ENCODE measurements around the gene CD70.
"Not testable (repeated sequence)": the region's sequence is repeated elsewhere in the genome, so short reads cannot be mapped to it uniquely, and the experiment has no call there.

The CD70 gene

GRCh38 chr19:6590827-6591319, at the start of gene CD70:
Gene CD70, minus strand, starts transcription at chr19:6591150. Its CDS starts 148 bp downstream, at chr19:6591002.
- DNase-seq, result peak; percentile 72

GRCh38 chr19:6640333-6640732, 49.4 kb upstream of the CD70 start:
- DNase-seq, result not testable (repeated sequence)

- peak; percentile 42 for DNase-seq
These were observed 48.5 kb upstream of the CD70 start for GRCh38 chr19:6639439-6639838.

- DNase-seq, result not testable (repeated sequence)
These were observed 42.5 kb upstream of the CD70 start for GRCh38 chr19:6633456-6633813.

- DNase-seq, result peak; percentile 76
These were observed 42.0 kb upstream of the CD70 start for GRCh38 chr19:6632747-6633455.

GRCh38 chr19:6632002-6632621, 41.2 kb upstream of the CD70 start:
- peak; percentile 86 for DNase-seq

GRCh38 chr19:6626764-6627163, 35.8 kb upstream of the CD70 start:
- DNase-seq, result no peak

GRCh38 chr19:6617374-6617773, 26.4 kb upstream of the CD70 start:
- no peak for DNase-seq

GRCh38 chr19:6616011-6616410, 25.1 kb upstream of the CD70 start:
- peak; percentile 48 for DNase-seq

GRCh38 chr19:6613711-6614110, 22.8 kb upstream of the CD70 start:
- peak; percentile 39 for DNase-seq

GRCh38 chr19:6610934-6611852, 20.2 kb upstream of the CD70 start:
- DNase-seq, result no peak

- no peak for DNase-seq
These were observed 18.0 kb upstream of the CD70 start for GRCh38 chr19:6608940-6609339.

GRCh38 chr19:6608146-6608545, 17.2 kb upstream of the CD70 start:
- not testable (repeated sequence) for DNase-seq

GRCh38 chr19:6606276-6607070, 15.5 kb upstream of the CD70 start:
- DNase-seq, result not testable (repeated sequence)

GRCh38 chr19:6604906-6605305, 14.0 kb upstream of the CD70 start:
- DNase-seq, result no peak

- no peak for DNase-seq
These were observed 11.8 kb upstream of the CD70 start for GRCh38 chr19:6602729-6603114.

GRCh38 chr19:6601537-6602052, 10.6 kb upstream of the CD70 start:
- peak; percentile 25 for DNase-seq

- not testable (repeated sequence) for DNase-seq
These were observed 10.1 kb upstream of the CD70 start for GRCh38 chr19:6600951-6601536.

GRCh38 chr19:6599866-6600454, 9.0 kb upstream of the CD70 start:
- no peak for DNase-seq

- DNase-seq, result not testable (repeated sequence)
These were observed 7.4 kb upstream of the CD70 start for GRCh38 chr19:6598254-6598892.

All from stimulated activated CD4-positive, alpha-beta T cell treated with anti-CD3 and anti-CD28 coated beads, Interleukin-15, amount 100 ng/mL, for 24 hours (primary cell).